AG09319 (cell line): Measurements from ENCODE around the gene MIGA2.

ENCODE experiments used
- DNase-seq: peaks from one replicate; pipeline ENCODE4 v3.0.0-alpha.2; 2010; ENCODE audit warnings: low read depth; ENCODE audit errors: extremely low read depth
- CTCF ChIP-seq: IDR thresholded peaks from 2 replicates; pipeline ENCODE4 v1.5.1; 2011; ENCODE audit warnings: low read depth, mild to moderate bottlenecking, inconsistent platforms, low read length, moderate library complexity

Gene MIGA2

DNA sequence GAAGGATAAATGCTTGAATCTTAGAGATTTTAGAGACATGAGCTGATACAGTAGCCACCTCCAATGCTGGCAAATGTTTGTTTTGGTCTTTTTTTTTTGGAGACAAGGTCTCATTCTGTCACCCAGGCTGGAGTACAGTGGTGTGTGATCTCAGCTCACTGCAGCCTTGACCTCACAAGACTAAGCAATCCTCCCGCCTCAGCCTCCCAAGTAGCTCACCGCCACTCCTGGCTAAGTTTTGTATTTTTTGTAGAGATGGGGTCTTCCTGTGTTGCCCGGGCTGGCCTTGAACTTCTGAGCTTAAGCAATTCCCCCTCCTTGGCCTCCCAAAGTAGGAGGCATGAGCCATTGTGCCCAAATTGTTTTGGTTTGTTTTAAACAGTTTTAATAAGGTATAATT lies 37.7 kb downstream of the MIGA2 start:
- no peak for TF ChIP-seq CTCF

DNA sequence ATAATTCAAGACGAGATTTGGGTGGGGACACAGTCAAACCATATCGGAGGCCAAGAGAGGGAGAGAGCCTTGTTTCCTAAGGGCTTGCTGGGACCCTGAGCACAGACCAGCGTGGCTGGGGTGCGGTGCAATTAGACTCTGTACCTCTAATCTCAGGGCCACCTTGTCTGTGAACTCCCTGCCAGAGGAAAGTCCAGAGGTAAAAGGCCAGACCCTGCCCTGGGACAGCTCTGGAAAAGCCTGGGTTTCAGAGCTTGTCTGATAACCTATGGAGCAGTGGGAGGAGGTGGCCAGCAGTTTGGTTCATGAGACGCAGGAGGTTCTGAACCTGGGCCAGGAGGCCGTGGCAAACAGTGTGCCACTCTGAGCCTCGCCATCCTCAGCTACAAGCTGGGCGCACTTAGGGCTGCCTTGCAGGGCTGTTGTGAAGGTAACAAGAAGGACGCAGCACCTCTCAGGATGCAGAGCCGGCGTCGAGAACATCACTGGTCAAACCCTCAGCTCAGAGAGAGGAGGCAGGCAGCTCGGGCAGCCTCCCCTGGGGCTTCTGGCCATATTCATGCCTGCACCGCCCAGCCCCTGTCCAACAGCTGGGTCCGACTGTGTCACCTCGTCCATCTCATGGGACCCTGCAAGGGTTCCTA lies 39.7 kb downstream of the MIGA2 start:
- no peak for TF ChIP-seq CTCF
- no peak for DNase-seq

More for the DNA sequence above, 37.7 kb downstream of the MIGA2 start:
- DNase-seq = no peak

DNA sequence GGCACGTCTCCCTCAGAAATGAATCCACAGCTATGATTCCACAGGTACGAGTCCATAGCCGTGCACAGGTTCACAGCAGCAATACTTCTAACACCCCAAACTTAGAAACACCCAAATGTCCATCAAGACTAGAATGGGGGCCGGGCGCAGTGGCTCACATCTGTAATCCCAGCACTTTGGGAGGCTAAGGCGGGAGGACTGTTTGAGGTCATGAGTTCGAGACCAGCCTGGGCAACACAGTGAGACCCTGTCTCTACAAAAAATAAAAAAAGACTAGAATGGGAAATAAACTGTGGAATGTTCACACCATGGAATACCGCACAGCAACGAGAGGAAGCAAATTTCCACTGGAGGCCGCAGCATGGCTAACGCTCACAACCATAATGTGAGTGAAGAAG lies 40.2 kb downstream of the MIGA2 start:
- TF ChIP-seq CTCF = no peak
- DNase-seq = no peak

DNA sequence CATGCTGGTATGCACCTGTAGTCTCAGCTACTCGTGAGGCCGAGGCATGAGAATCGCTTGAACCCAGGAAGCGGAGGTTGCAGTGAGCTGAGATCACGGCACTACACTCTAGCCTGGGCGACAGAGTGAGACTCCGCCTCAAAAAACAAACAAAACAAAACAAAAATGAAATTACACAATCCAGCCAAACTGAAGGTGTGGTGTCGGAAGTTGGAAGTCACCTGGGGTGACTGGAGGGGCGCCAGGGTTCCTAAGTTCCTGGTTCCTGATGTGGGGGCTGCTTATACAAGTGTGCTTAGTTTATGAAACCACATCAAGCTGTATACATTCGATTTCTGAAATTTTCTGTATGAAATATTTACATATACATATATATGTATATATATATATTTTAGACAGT lies 40.8 kb downstream of the MIGA2 start:
- DNase-seq = no peak
- no peak for TF ChIP-seq CTCF

DNA sequence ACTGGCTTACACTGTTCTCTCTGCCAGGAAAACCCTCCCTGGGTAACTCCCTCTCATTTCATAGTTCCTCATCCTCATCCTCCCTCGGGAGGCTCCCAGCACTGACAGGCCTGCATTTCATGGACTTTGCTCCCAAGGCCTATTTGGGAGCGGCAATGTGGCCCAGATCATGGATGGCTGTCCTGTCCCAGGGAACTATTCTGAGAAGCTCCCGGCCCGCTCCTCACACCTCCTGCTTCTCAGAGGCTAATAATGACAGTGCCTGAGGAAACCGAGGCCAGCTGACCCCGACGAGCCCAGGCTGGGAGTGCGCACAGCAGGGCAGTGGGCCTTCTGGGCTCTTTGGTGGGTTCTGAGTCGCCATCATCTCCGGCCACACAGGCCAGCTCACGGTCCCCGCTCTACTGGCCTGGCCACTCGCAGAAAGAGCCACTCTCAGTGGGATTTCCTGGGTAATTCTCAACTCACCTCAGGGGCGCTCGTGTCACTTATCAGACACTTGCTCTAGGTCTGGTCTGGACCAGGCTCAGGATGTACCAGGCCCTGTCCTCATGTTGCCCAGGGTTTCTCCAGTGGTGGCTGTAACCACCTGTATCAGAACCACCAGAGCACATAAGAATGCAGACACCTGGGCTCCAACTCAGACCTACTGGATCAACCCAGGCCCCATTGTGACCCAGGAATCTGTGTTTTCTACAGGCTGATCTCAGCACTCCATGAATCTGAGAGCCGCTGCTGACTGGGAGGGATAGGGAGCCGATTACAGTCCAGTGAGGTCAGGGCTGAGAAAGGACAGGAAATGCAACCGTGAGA lies 42.5 kb downstream of the MIGA2 start:
- DNase-seq = no peak

GRCh38 chr9:129079829-129080228 lies 43.4 kb downstream of the MIGA2 start:
- no peak for DNase-seq
- TF ChIP-seq CTCF = no peak

More for the DNA sequence above, 42.5 kb downstream of the MIGA2 start:
- TF ChIP-seq CTCF = no peak

GRCh38 chr9:129080298-129080600 lies 43.8 kb downstream of the MIGA2 start:
- no peak for DNase-seq
- no peak for TF ChIP-seq CTCF
